HG02938 (cell line): ENCODE data around the gene PPARG.
"Not testable (repeated sequence)": the region's sequence is repeated elsewhere in the genome, so short reads cannot be mapped to it uniquely, and the experiment has no call there.

ENCODE experiments used
- ATAC-seq: cut with Tn5 transposase; IDR thresholded peaks from one replicate; pipeline ENCODE4 v1.9.1; 2021; ENCODE audit warnings: mild to moderate bottlenecking, moderate library complexity; ENCODE audit not compliant: unreplicated experiment

The PPARG gene

DNA sequence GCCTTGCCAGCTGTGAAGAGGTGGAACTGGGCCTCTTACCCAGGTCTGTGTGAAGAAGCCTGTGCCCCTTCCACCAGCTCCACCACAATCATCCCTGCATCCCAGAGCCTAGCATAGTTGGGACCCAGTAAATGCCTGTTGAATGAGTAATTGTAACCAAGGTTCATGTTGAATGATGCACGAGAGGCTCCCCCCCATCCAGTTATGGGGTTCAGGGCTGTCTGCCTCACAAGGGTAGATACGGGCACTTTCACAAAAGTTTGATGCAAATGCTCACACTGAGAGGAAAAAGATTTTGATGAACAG, 165.9 kb downstream of the PPARG start:
- ATAC-seq: no peak

DNA sequence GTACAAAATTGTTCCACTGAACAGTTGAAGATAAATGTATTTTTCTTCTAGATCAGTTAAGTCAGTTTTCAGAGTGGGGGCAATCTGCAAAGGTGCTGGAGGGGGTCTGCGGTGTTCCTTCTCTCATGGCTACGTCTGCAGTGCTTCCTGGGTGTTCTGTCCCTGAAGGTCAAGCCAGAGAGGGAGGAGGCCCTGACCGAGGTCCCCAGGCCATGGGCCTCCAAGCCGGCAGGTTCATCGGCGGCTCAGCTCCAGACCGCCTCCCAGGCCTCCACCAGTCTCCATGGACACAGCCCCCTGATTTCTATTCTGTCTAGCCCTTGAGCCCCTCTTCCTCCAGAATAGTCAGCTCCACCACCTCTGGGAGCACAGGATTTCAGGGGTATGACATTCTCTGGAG, 166.9 kb downstream of the PPARG start:
- ATAC-seq: no peak

DNA sequence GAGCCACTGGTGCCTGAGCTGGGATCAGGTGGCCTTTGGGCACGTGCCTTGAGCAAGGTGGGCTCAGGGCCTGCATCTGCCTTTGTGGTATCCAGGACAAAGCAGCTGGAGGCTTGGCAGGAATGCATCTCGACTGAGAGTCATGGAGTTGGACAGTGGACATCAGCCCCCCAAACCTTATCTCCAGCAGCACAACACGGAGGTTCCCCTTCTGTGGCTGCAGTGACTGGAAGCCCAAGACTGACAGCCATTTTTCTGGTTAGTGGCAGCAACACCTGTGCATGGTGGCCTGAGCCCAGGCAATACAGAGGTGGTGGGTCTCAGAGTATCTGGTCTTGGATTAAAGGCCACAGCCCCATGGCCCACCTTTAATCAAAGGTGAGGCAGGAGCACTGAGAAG, 167.6 kb downstream of the PPARG start:
- ATAC-seq: no peak

DNA sequence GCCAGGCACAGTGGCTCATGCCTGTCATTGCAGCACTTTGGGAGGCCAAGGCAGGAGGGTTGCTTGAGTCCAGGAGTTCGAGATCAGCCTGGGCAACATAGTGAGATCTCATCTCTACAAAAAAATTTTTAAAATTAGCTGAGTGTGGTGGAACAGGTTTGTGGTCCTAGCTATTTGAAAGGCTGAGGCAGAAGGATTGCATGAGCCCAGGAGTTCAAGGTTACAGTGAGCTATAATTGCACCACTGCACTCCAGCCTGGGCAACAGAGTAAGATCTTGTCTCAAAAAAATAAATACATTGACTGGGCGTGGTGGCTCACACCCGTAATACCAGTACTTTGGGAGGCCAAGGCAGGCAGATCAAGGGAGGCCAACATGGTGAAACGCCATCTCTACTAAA, 168.5 kb downstream of the PPARG start:
- not testable (repeated sequence) for ATAC-seq

DNA sequence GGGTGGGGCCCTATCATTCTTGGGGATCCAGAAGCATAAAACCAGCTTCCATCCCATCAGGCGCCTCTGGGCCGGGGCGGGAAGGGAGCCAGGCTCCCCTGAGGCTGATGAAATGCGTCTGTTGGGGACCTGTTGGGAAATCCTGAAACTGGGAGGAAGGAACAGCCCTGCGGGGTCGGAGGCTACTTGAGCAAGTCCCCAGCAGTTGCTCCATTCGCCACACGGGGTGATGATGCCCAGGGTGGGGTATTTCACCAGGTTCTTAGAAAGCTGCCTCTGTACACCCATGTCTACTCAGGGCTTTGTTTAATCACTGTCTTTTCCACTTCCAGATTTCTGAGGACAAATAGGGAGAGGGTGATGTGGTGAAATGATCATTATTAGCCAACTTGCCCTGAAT, 170.0 kb downstream of the PPARG start:
- no peak for ATAC-seq

DNA sequence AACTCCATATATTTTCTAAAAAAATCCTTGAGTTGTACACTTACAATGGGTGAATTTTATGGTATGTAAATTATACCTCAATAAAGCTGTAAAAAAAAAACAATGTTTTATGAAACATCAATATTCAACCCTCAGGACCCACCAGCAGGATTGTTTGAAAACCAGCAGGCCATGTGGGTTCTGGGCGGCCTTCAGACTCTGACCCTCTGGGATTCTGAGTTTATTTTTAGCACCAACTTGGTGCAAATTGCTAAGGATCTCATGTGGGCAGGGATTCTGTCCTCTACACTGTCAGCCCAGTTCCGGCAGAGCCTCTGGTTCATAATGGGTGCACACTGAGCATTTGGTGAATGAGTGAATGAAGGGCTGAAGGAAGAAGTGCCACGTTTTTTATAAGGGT, 171.3 kb downstream of the PPARG start:
- ATAC-seq: no peak

DNA sequence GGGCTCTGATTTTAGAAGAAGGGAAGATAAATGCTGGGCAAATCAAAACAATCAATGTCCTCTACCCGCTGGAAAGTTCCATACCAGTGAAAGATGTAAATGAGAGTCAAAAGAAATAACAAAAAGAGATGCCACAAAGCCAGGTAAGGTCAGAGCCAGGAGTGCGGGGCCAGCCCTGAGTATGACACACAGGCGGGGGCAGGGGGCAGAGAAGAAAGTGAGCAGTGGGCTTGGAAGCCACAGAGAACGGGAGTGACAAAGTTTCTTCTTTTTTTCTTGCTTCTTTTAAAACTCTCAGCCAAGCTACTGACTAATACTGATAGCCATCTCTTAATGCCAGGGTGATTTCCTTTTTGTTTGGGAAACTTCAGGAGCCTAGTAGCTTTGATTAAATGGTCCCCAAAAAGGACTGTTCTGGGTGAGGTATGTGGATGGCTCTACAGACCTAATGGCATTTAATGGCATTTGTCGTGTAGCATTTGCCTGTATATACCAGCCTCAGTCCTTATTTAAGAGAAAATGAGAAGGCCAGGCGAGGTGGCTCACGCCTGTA, 172.3 kb downstream of the PPARG start:
- no peak for ATAC-seq

DNA sequence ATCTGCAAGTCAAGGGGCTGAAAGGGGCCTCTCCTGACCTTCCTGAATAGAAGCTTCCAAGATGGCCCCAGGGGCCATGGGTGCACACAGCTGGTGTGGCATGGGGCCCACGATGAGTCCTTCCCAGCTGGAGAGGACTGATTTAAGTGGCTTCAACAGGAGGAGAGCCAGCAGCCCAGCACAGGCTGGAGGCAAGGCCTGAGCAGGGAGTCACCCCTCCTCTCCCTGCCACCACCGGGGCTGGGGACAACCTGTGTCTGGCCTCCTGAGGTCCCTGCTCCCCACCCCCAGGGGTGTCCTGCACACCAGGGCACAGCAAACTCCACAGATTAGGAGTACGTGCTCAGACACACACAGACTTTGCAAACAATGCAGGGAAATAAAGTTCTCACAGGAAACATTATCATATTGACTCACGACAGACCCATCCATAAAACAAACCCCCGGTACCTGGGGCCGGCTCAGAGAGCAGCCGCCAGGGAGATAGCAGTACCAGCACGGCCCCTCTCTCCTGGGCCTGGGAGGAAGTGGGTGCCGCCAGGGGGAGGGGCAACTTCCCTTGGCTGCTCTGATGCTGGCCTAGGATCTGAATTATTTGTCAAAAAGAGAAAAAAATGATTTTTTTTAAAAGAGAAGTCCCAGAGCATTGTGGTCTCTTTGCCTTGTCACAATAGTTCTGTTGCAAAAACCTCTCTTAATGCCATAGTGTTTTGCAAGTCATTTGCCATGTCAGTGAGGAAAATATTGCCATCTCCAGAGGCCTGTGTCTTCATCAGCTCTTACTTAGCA, 173.5 kb downstream of the PPARG start:
- no peak for ATAC-seq

DNA sequence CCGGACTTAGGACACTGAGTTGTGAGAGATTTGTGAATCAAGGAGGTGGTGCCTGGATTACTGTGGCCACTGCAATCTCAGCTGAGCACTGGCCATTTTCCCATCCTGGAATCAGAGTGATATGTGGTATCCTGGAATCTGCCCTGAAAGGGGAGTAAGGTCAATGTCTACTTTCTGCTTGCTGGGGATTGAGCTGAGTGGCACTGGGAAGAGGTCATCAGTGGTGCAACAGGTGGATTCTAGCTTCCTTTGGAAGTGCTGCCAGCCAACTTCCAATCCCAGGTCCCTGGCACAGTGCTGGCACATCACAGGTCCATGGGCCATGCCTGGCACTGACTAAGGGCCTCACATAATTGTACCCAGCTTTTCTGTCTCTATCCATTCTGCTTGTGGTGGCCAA, 174.8 kb downstream of the PPARG start:
- ATAC-seq: no peak

DNA sequence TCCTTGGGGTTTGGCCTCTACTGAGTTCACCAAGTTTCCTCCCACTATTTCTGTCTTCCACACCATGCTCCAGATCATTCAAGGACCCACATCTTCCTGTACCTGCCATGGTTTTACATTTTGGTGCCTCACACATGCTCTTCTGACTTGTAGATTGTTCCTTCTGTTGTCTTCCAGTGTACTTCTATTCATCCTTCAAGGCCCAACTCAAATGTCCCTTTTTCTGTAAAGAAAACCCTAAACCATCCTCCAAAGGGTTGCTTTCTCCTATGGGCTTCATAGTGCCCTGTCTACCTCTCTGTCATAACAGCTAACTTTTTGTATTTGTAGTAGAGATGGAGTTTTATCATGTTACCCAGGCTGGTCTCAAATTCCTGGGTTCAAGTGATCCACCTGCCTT, 175.3 kb downstream of the PPARG start:
- no peak for ATAC-seq

DNA sequence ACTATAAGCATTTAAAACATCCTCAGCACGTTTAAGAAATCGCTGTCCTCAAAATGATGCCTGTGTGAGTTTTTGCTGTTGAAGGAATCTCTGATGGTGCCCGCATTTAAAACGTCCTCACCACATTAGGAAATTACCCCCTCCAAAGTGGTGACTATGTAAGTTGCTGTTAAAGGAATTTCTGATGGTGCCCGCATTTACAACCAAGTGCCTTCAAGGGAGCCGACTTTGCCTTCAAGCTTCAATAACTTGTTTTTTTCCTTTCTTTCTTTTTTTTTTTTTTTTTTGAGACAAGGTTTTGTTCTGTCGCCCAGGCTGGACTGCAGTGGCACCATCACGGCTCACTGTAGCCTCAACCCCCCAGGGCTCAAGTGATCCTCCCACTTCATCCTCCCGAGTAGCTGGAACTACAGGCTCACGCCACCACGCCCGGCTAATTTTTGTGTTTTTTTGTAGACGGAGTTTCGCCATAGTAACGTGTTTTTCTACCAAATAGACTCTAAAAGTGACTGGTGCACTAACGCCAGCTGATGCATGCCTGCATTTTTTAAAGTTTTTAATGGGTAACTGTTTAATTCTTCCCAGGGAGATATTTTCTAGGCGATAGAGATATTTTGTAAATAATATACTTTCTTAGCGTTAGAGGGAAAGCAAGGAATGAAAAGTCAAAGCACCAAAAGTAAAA, 176.4 kb downstream of the PPARG start:
- no peak for ATAC-seq

DNA sequence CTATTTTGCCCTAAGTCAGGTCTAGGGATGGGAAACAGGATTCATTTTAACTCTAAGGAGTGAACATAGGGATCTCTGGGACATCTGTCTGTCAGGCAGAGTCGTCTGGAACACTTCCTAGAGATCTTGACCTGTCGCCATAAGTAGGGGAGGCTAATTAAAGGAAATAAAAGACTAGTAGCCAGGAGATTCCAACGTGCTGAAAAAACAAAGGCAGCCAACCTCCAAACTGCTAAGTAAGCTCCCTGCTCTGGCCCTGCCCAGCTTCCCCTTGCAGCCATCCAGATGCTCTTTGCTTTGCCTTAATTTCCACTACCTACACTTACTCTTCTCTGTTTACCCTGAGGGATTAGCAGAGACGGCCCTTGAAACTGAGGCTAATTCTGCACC, 177.0 kb downstream of the PPARG start:
- no peak for ATAC-seq

DNA sequence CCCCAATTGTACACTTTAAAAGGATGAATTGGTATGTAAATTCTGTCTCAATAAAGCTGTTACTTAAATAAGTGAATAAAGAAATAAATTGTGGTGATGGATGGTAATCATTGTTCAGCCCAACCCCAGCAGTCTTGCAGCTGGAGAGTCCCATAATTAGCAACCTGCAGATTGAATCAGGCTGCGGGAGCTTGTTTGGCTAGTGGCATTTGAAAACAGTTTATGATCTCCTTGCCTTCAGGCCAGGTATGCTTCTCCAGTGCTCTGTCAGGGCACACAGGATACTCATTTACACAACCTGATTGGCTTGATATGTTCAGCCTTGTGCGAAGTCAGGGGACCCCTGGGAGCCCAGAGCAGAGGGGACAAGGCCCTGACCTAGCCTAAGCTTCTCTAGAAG, 178.9 kb downstream of the PPARG start:
- ATAC-seq: no peak

DNA sequence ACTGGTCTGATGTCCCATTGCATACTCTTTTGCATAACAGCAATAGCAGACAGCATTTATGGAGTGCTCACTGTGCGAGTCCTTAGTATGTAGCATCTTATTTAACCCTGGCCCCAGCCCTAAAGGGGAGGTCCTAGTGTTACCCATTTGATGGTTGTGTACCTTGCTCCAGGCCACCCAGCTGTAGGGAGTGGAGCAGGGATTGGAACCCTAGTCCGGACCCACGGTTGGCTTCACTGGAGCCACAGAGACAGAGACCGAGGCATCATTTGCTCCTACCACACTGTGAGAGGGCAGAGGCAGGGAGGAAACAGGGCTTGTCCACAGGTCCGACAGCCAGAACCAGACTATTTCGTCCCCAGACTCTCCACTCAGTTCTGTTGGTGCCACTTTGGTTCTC, 179.4 kb downstream of the PPARG start:
- ATAC-seq: no peak

DNA sequence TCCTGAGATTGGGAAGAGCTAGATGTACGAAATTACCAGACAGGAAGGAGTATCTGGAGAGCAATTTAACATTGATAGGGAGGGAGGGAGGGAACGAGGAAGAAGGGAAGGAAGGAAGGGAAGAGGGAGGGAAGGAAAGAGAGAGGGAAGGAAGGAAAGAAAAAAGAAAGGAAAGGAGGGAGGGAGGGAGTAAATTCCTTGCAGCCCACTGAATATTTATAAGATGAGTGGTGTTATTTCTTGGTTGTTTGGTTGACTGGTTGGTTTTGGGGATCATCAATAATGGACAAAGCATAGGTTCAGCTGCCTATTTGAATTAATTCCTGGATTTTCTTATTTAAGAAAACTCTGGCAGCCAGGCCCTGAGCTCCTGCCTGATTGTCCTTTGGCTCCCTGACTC, 179.9 kb downstream of the PPARG start:
- no peak for ATAC-seq

DNA sequence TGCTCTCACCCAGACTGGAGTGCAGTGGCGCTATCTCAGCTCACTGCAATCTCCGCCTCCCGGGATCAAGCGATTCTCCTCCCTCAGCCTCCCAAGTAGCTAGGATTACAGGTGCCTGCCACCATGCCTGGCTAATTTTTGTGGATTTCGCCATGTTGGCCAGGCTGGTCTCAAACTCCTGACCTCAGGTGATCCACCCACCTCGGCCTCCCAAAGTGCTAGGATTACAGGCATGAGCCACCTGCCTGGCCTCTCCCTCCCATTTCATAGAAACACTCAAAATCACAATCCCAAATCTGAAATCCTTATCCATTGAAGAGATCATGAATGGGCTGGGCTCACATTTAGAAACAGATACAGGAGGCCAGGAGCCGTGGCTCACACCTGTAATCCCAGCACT, 180.4 kb downstream of the PPARG start:
- not testable (repeated sequence) for ATAC-seq

DNA sequence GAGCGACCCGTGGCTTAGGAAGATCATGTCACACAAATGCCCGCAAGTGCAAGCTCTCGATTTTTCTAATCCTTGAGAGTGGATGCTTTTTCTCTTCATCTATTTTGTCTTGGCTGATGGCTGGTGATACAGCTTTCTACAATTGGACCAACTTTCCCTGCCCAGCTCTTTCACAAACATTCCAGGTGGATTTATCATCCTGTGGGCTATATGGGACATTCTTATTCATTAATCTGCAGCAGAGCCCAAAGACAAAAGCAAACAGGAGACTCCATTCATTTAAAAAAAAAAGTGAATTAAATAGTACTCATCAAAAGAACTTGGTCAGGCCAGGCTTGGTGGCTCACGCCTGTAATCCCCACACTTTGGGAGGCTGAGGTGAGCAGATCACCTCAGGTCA, 181.2 kb downstream of the PPARG start:
- no peak for ATAC-seq

DNA sequence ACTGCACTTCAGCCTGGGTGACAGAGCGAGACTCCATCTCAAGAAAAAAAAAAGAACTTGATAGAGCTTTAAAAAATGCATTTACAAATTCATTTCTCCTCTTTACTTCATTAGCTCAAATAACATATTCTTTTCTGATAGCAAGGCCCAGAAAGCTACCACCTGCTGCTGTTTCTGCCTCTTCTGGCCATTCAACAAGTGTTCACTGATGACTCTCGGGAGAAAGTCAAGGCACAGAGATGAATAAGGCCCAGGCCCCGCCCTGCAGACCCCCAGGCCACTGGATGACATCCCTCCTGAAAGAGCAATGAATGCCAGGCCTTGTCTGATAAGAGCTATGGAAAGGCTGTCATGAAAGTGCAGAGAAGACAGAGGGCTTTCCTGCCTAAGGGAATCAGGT, 181.8 kb downstream of the PPARG start:
- ATAC-seq: no peak

DNA sequence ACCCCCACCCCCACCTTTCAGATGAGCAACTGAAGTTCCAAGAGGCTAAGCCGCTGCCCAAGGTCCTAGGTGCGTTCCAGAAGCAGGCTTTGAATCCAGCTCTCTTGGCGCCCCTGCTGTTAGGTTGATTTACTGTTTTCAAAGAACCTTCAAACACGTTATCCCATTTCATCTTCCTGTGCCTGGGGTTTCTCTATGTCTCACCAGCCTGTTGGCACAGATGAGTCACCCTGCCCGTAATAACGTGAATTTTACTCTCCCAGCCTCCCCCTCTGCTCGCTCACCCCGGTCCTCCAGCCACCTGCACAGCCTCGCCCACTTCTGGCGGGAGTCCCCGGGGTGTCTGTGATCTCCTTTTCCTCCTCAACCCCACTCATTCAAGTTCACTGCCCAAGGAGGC, 182.4 kb downstream of the PPARG start:
- ATAC-seq: no peak

DNA sequence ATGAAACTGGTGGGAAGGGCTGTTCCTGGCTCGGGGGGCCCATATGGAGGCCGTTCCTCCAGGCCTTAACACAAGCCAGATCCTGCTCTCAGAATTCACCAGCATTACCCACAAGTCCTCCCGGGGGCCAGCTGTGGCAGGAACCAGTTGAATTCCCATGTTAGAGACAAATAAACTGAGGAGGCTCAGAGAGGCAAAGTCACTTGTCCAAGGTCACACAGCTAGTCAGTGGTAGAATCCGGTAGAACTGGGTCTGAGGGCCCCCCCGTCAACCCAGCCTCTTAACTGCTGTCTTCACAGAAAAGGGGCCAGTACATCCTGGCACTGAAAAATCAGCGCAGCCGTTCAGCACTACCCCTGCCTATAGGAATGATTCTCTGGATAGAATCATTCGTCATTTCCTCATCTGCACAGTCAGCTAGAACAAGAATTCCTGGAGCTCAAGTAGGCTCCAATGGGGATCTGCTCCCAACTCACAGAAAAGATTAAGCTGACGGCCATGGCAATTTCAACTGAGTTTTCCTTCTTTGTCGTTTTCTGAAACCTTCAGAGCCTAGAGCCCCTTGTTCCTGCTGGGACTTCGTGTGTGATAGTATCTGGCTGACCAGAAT, 183.2 kb downstream of the PPARG start:
- no peak for ATAC-seq

DNA sequence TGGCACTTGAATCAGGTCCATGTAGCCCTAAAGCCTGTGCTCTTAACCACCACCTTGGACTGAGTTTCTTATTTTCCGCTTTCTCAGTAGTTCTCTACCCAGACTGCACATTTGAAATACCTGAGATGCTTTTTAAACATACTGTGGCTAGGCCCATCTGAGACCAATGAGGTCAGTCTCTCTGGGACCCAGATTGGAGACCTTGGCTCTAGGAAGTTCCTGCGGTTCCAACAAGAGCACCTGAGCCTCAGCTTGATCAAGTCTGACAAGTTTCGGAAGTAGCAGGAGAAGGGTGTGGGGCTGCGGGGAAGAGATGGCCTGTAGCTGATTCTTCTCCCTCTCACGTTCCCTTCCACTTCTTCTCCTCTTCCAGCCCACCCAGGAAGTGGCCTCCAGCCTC, 183.9 kb downstream of the PPARG start:
- no peak for ATAC-seq

DNA sequence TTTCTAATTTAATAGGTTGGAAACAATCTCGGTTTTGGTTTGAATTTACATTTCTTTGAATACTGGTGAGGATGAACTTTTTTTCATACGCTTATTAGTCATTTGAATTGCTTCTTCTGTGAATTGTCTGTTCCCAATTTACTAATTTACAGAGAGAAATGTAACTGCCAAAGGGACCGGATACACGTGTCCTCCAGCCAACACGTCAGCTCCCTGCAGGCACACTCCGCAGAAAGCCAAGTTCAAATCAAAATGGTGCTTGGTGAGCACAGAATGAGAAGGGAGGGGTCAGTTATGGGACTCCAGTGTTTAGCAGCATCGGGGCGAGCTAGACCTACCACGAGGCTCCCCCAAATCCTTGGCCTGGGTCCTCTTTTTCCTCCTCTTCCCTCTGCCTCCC, 184.6 kb downstream of the PPARG start:
- no peak for ATAC-seq
